Measurements from ENCODE around the gene RPRD2. TPM values are rescaled to one million over a fixed set of nuclear protein-coding genes. Genes with fewer than 3 reads are reported as not detected.

RPRD2 gene
- total RNA-seq, 2 donors from 2014 or later, result 20.6 to 31.4 TPM

DNA sequence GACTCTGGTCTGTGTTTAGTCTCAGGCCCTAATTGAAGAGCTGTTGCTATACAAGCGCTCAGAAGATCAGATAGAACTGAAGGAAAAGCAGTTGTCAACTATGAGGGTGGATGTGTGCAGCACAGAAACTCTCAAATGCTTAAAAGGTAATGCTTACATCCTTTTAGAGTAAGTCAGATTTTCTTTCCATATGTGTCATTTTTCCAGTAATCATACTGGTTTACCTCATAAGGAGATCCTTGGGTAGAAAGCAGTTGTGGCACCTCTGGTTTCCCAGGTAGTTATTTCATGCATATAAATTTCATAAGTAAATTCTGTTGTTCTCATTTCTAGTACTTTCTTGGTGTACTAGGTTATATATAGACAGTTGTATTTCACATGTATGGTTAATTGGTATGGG is 80.3 kb downstream of the RPRD2 start:
- 93% methylated on average over 1 of the region's 1 CpG for WGBS
- no peaks in the 10 kb centered on the region for H3K36me3 ChIP-seq
- TF ChIP-seq POLR2AphosphoS5 (IDR thresholded peaks at IDR 0.05) (no peak), CTCF (IDR thresholded peaks at IDR 0.05) (no peak), POLR2A (IDR thresholded peaks at IDR 0.05) (no peak)

DNA sequence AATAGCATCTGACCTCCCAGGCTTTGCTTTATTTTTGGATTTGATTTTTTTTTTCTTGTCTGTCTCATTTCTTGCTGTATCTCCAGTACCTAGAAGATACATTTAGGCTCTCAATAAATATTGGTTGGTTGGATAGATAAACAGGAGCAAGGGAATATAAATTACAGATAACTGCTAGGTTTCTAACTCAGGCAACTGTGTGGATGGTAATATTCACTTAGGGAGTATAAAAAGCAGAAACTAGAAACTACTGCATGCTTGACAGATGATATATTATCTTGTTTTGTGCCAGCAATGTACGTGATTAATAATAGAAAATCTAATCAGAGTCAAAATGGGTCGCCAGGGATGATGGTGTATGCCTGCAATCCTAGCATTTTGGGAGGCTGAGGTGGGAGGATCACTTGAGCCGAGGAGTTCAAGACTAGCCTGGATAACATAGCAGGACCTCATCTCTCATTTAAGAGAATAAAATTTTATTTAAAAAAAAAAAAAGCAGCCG is 92.2 kb downstream of the RPRD2 start:
- TF ChIP-seq POLR2AphosphoS5 (IDR thresholded peaks at IDR 0.05) (no peak), CTCF (IDR thresholded peaks at IDR 0.05) (no peak), POLR2A (IDR thresholded peaks at IDR 0.05) (no peak)
- Histone ChIP-seq H3K36me3 (peaks cover 0 to 4% of the 10 kb centered on the region in 2 donors), H3K27me3 (replicated peaks; ENCODE audit: insufficient read depth) (no peaks in the 10 kb centered on the region)

More for the DNA sequence above, 80.3 kb downstream of the RPRD2 start:
- H3K9me3 ChIP-seq, result no peaks in the 10 kb centered on the region
- no peak for DNase-seq (ENCODE audit: low spot score)
- no peaks in the 10 kb centered on the region for H3K27me3 ChIP-seq (replicated peaks; ENCODE audit: insufficient read depth)
- no peaks in the 10 kb centered on the region for H3K4me1 ChIP-seq (replicated peaks)
- intact Hi-C loops (cut with DNase I), result no loop called here
- H3K27ac ChIP-seq, result no peak overlapping the region
- no peak overlapping the region for H3K4me3 ChIP-seq

GRCh38 chr1:150464422-150464826 is 100.5 kb downstream of the RPRD2 start:
- no peaks in the 10 kb centered on the region for H3K27me3 ChIP-seq (replicated peaks; ENCODE audit: insufficient read depth)
- WGBS, result 40% methylated on average over 4 of the region's 4 CpGs
- TF ChIP-seq CTCF (IDR thresholded peaks at IDR 0.05) (peak; percentile 55 to 79 (median 68)), POLR2AphosphoS5 (IDR thresholded peaks at IDR 0.05) (no peak), POLR2A (IDR thresholded peaks at IDR 0.05) (no peak)
- no peaks in the 10 kb centered on the region for H3K4me1 ChIP-seq (replicated peaks)
- H3K36me3 ChIP-seq, result no peaks in the 10 kb centered on the region
- intact Hi-C loops (cut with DNase I), result loop anchor here (10.0 kb wide), 2 partner anchors 350 to 510 kb away; partner anchors contain the start of gene CERS2
- H3K27ac ChIP-seq, result no peak overlapping the region
- H3K4me3 ChIP-seq, result no peak overlapping the region
- peak; percentile 46 for DNase-seq (ENCODE audit: low spot score)
- H3K9me3 ChIP-seq, result no peaks in the 10 kb centered on the region

More for the DNA sequence above, 92.2 kb downstream of the RPRD2 start:
- 88% methylated on average over 4 of the region's 4 CpGs for WGBS
- no peak overlapping the region for H3K27ac ChIP-seq
- intact Hi-C loops (cut with DNase I), result no loop called here
- no peaks in the 10 kb centered on the region for H3K4me1 ChIP-seq (replicated peaks)
- DNase-seq (ENCODE audit: low spot score), result no peak
- H3K4me3 ChIP-seq, result no peak overlapping the region
- no peaks in the 10 kb centered on the region for H3K9me3 ChIP-seq

DNA sequence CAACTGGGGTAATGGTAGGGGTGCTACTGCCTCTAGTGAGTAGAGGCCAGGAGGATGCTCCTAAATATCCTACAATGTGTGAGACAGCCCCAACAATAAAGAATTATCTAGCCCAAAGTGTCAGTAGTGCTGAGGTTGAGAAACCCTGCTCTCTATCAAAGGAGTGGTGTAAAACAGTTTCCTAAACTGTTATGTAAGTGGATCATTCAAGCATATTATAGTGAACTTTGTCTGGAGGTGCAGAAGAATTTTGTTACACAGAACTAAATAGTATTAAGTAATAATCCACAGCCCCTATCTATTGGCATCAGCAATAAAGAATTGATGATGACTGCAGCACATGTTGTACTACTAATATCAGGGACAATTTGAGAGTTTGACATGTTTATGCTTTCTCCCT is 103.0 kb downstream of the RPRD2 start:
- TF ChIP-seq CTCF (IDR thresholded peaks at IDR 0.05), result no peak
- no peak for TF ChIP-seq POLR2AphosphoS5 (IDR thresholded peaks at IDR 0.05)
- no peak for TF ChIP-seq POLR2A (IDR thresholded peaks at IDR 0.05)
- Histone ChIP-seq H3K4me1 (replicated peaks) (no peaks in the 10 kb centered on the region), H3K27ac (no peak overlapping the region), H3K27me3 (replicated peaks; ENCODE audit: insufficient read depth) (no peaks in the 10 kb centered on the region), H3K4me3 (no peak overlapping the region), H3K9me3 (no peaks in the 10 kb centered on the region), H3K36me3 (peaks cover 10 to 15% of the 10 kb centered on the region in 2 donors)
- no peak for DNase-seq (ENCODE audit: low spot score)
- intact Hi-C loops (cut with DNase I), result loop anchor here (5.0 to 10.0 kb wide), 3 partner anchors 85 to 508 kb away; partner anchors contain the start of gene CERS2

GRCh38 chr1:150469291-150469690 is 105.3 kb downstream of the RPRD2 start:
- WGBS, result 42% methylated on average over 1 of the region's 1 CpG
- intact Hi-C loops (cut with DNase I), result loop anchor here (5.0 to 10.0 kb wide), 3 partner anchors 83 to 506 kb away; partner anchors contain the start of gene CERS2
- Histone ChIP-seq H3K9me3 (no peaks in the 10 kb centered on the region), H3K4me3 (no peak overlapping the region), H3K27me3 (replicated peaks; ENCODE audit: insufficient read depth) (no peaks in the 10 kb centered on the region), H3K27ac (no peak overlapping the region), H3K4me1 (replicated peaks) (no peaks in the 10 kb centered on the region), H3K36me3 (peaks cover 10 to 19% of the 10 kb centered on the region in 2 donors)
- TF ChIP-seq POLR2A (IDR thresholded peaks at IDR 0.05), result no peak
- TF ChIP-seq POLR2AphosphoS5 (IDR thresholded peaks at IDR 0.05), result no peak
- no peak for DNase-seq (ENCODE audit: low spot score)
